Ectodermal cell (in vitro differentiated cells): ENCODE measurements around the gene GLIPR1.
"Not testable (repeated sequence)": the region's sequence is repeated elsewhere in the genome, so short reads cannot be mapped to it uniquely, and the experiment has no call there.

ENCODE experiments used
- H3K27ac ChIP-seq: 2 replicates; pipeline ENCODE4 v1.7.0; 2013; ENCODE audit warnings: mild to moderate bottlenecking, low read depth, low read length; ENCODE audit not compliant: insufficient read depth, poor library complexity, severe bottlenecking
- H3K27me3 ChIP-seq: 2 replicates; pipeline ENCODE4 v1.7.0; 2013; ENCODE audit warnings: mild to moderate bottlenecking, low read length; ENCODE audit not compliant: insufficient read depth, control insufficient read depth, poor library complexity, severe bottlenecking
- H3K36me3 ChIP-seq: one replicate; pipeline ENCODE4 v1.7.0; 2013; ENCODE audit warnings: low read length; ENCODE audit not compliant: control insufficient read depth, insufficient read depth
- H3K4me1 ChIP-seq: one replicate; pipeline ENCODE4 v1.7.0; 2013; ENCODE audit warnings: low read length; ENCODE audit not compliant: control insufficient read depth, insufficient read depth
- H3K4me3 ChIP-seq: 2 replicates; pipeline ENCODE4 v1.7.0; 2013; ENCODE audit warnings: low read depth, low read length, control low read depth; ENCODE audit not compliant: insufficient read depth
- H3K9me3 ChIP-seq: 2 replicates; pipeline ENCODE4 v1.7.0; 2013; ENCODE audit warnings: mild to moderate bottlenecking, low read length, moderate library complexity; ENCODE audit not compliant: control insufficient read depth
- WGBS, 2 experiments: methylation state at CpG; one replicate each; pipeline ENCODE4 v1.1.7; 2013; ENCODE audit warnings: missing lambda C conversion rate in 2 of 2; 5-methylcytosine and 5-hydroxymethylcytosine counted together

Gene GLIPR1

GRCh38 chr12:75509621-75510020 is 29.1 kb downstream of the GLIPR1 start:
- Histone ChIP-seq H3K9me3 (no peaks in the 10 kb centered on the region), H3K27me3 (no peaks in the 10 kb centered on the region), H3K36me3 (no peaks in the 10 kb centered on the region), H3K4me3 (no peak overlapping the region), H3K27ac (no peak overlapping the region), H3K4me1 (peaks cover 3% of the 10 kb centered on the region)
- WGBS, 2 experiments = 68 to 91% methylated on average over 3 to 4 of the region's 4 CpGs

GRCh38 chr12:75511116-75512048 is 30.8 kb downstream of the GLIPR1 start, which contains the start of gene KRR1:
Gene KRR1, minus strand, starts transcription at chr12:75511609. Its CDS starts 12 bp downstream, at chr12:75511597.
- Histone ChIP-seq H3K9me3 (no peaks in the 10 kb centered on the region), H3K27me3 (no peaks in the 10 kb centered on the region), H3K27ac (no peak within 1 kb of the TSS), H3K4me3 (peak within 1 kb of the TSS; percentile 97), H3K4me1 (peaks cover 3% of the 10 kb centered on the region), H3K36me3 (no peaks in the 10 kb centered on the region)
- 7 to 8% methylated on average over 47 of the region's 47 CpGs for WGBS, 2 experiments

GRCh38 chr12:75521224-75521623 is 40.7 kb downstream of the GLIPR1 start:
- H3K9me3 ChIP-seq, H3K27ac ChIP-seq, H3K27me3 ChIP-seq, H3K36me3 ChIP-seq, H3K4me3 ChIP-seq, H3K4me1 ChIP-seq: not testable (repeated sequence)

GRCh38 chr12:75522124-75522523 is 41.6 kb downstream of the GLIPR1 start:
- H3K4me1 ChIP-seq, H3K36me3 ChIP-seq, H3K27ac ChIP-seq, H3K27me3 ChIP-seq, H3K9me3 ChIP-seq, H3K4me3 ChIP-seq: not testable (repeated sequence)
- WGBS, 2 experiments = 92 to 94% methylated on average over 5 of the region's 5 CpGs

GRCh38 chr12:75525263-75525662 is 44.7 kb downstream of the GLIPR1 start:
- Histone ChIP-seq H3K27me3 (no peaks in the 10 kb centered on the region), H3K27ac (no peak overlapping the region), H3K36me3 (no peaks in the 10 kb centered on the region), H3K9me3 (no peaks in the 10 kb centered on the region), H3K4me3 (no peak overlapping the region), H3K4me1 (no peaks in the 10 kb centered on the region)
- WGBS, 2 experiments = 90 to 92% methylated on average over 1 of the region's 1 CpG

- Histone ChIP-seq H3K4me1 (no peaks in the 10 kb centered on the region), H3K4me3 (no peak overlapping the region), H3K27ac (no peak overlapping the region), H3K36me3 (no peaks in the 10 kb centered on the region), H3K9me3 (no peaks in the 10 kb centered on the region), H3K27me3 (no peaks in the 10 kb centered on the region)
- WGBS, 2 experiments = 35 to 46% methylated on average over 3 to 4 of the region's 4 CpGs
These were observed 46.3 kb downstream of the GLIPR1 start for GRCh38 chr12:75526655-75527511.

GRCh38 chr12:75528272-75528671 is 47.7 kb downstream of the GLIPR1 start:
- Histone ChIP-seq H3K4me3 (no peak overlapping the region), H3K27ac (no peak overlapping the region), H3K36me3 (no peaks in the 10 kb centered on the region), H3K9me3 (no peaks in the 10 kb centered on the region), H3K4me1 (no peaks in the 10 kb centered on the region), H3K27me3 (no peaks in the 10 kb centered on the region)
- 91 to 94% methylated on average over 2 of the region's 2 CpGs for WGBS, 2 experiments

GRCh38 chr12:75528692-75529091 is 48.1 kb downstream of the GLIPR1 start:
- 90 to 94% methylated on average over 2 of the region's 2 CpGs for WGBS, 2 experiments
- Histone ChIP-seq H3K36me3 (no peaks in the 10 kb centered on the region), H3K27me3 (no peaks in the 10 kb centered on the region), H3K4me3 (no peak overlapping the region), H3K27ac (no peak overlapping the region), H3K9me3 (no peaks in the 10 kb centered on the region), H3K4me1 (no peaks in the 10 kb centered on the region)

- Histone ChIP-seq H3K27ac (no peak overlapping the region), H3K36me3 (no peaks in the 10 kb centered on the region), H3K9me3 (no peaks in the 10 kb centered on the region), H3K27me3 (no peaks in the 10 kb centered on the region), H3K4me3 (no peak overlapping the region), H3K4me1 (no peaks in the 10 kb centered on the region)
- 100% methylated on average over 1 of the region's 1 CpG for WGBS, 2 experiments
These were observed 48.8 kb downstream of the GLIPR1 start for GRCh38 chr12:75529316-75529715.

- H3K27ac ChIP-seq = no peak overlapping the region
- WGBS, 2 experiments = 92% methylated on average over 1 of the region's 1 CpG; no CpG with 5 or more reads in 1 of the 2 experiments
- H3K27me3 ChIP-seq = no peaks in the 10 kb centered on the region
- no peak overlapping the region for H3K4me3 ChIP-seq
- no peaks in the 10 kb centered on the region for H3K4me1 ChIP-seq
- H3K9me3 ChIP-seq = no peaks in the 10 kb centered on the region
- H3K36me3 ChIP-seq = no peaks in the 10 kb centered on the region
These were observed 49.3 kb downstream of the GLIPR1 start for GRCh38 chr12:75529826-75530225.
